Measurements from ENCODE around the gene XIRP2. TPM values are rescaled to one million over a fixed set of nuclear protein-coding genes. Genes with fewer than 3 reads are reported as not detected.
A peak's percentile ranks its signal among the peaks of the same experiment; 100 is the strongest.

XIRP2 gene
- total and polyA plus RNA-seq, 2 of the 4 experiments (the other 2 are of a cell fraction): 0.05 to 0.18 TPM

- DNase-seq: no peak
- Histone ChIP-seq H2AFZ (replicated peaks; ENCODE audit: low read length, poor library complexity) (no peak overlapping the region), H2AK9ac (replicated peaks; ENCODE audit: low read depth, low read length, poor library complexity) (no peak overlapping the region), H3K27me3 (ENCODE audit: control insufficient read depth, insufficient read depth, low read length) (no peaks in the 10 kb centered on the region), H3K9me1 (ENCODE audit: insufficient read depth, low read length) (no peaks in the 10 kb centered on the region), H3K36me3 (ENCODE audit: control insufficient read depth, insufficient read depth, low read length) (no peaks in the 10 kb centered on the region), H4K91ac (ENCODE audit: insufficient read depth, low read depth, low read length) (no peak overlapping the region), H4K5ac (ENCODE audit: low read depth, low read length) (no peak overlapping the region), H4K8ac (ENCODE audit: low read depth in 2 of 2, low read length in 2 of 2) (no peak overlapping the region), H3K4me2 (ENCODE audit: low read depth, low read length) (no peak overlapping the region), H3K23ac (ENCODE audit: low read depth, low read length) (no peak overlapping the region), H2AK5ac (ENCODE audit: low read depth, low read length) (no peak overlapping the region), H3K4me1 (ENCODE audit: control insufficient read depth, insufficient read depth, low read length) (peaks cover 2% of the 10 kb centered on the region; the same call in 1 of the 2 replicates), H3K56ac (ENCODE audit: extremely low read depth, insufficient read depth, low read length) (no peak overlapping the region), H3K27ac (ENCODE audit: insufficient read depth, low read length) (no peak overlapping the region), H2BK20ac (ENCODE audit: low read depth, low read length) (no peak overlapping the region), H2BK120ac (ENCODE audit: low read depth, low read length) (no peak overlapping the region), H3K9me3 (ENCODE audit: control insufficient read depth, insufficient read depth, low read length) (no peaks in the 10 kb centered on the region), H3K18ac (ENCODE audit: low read depth, low read length) (no peak overlapping the region), H3K4ac (ENCODE audit: low read depth, low read length) (no peak overlapping the region), H3K4me3 (ENCODE audit: insufficient read depth, low read depth, low read length) (no peak overlapping the region), H2BK5ac (ENCODE audit: low read depth, low read length, poor library complexity, severe bottlenecking) (no peak overlapping the region), H4K20me1 (ENCODE audit: insufficient read depth, low read length) (no peaks in the 10 kb centered on the region), H2BK15ac (ENCODE audit: low read depth, low read length) (no peak overlapping the region), H3K79me1 (ENCODE audit: low read depth in 1 of 2, low read length in 2 of 2) (no peaks in the 10 kb centered on the region), H3K14ac (replicated peaks; ENCODE audit: low read depth, low read length) (no peak overlapping the region), H3K9ac (ENCODE audit: low read depth, low read length) (no peak overlapping the region)
- no peak for ATAC-seq (ENCODE audit: low read depth)
- TF ChIP-seq BHLHE40 (IDR thresholded peaks at IDR 0.05; ENCODE audit: low read depth, low read length) (no peak), MAFK (IDR thresholded peaks at IDR 0.05; ENCODE audit: low read depth, low read length) (peak; percentile 63)
- ChIA-PET POLR2A (ENCODE audit: unreplicated experiment) (no interaction called here), CTCF (interaction anchor here (0.6 to 1.1 kb wide), 2 partner anchors 13 to 1373 kb away, joined by 3 read pairs; no protein-coding TSS in a partner anchor)
- WGBS, 2 experiments (ENCODE audit: extremely low coverage in 2 of 2, insufficient read length in 1 of 2): no CpG with 5 or more reads among the region's 10 CpGs
- dilution Hi-C loops (cut with HindIII; ENCODE audit: low sequenced_read_pairs, unreplicated experiment): no loop called here
- intact Hi-C loops (cut with micrococcal nuclease): no loop called here
- BruUV-seq (replicated peaks): no TSS peak
- in situ Hi-C loops (cut with MboI; ENCODE audit: low sequenced_read_pairs): no loop called here
Observed at GRCh38 chr2:166867874-166868514, 20.3 kb upstream of the XIRP2 start.
